Natural killer cell (primary cell): Measurements from ENCODE around the gene PIM3. TPM values are rescaled to one million over a fixed set of nuclear protein-coding genes. Genes with fewer than 3 reads are reported as not detected.

Source experiments
- ATAC-seq, 3 donors: fragments of 150-1000 bp in 2 of 3; fragments of 200-7000 bp in 1 of 3; cut with Tn5 transposase; 1 replicate in 1 of 3; 2 replicates in 2 of 3; pipeline ENCODE4 v1.10.0; 2021; ENCODE audit warnings: mild to moderate bottlenecking in 2 of 3, moderate library complexity in 2 of 3
- DNase-seq, 2 donors: peaks; one replicate each; pipeline versions ENCODE4 v3.0.0 to v3.0.0-alpha.2; 2013 to 2021; ENCODE audit warnings: mixed read lengths in 1 of 2
- H3K27ac ChIP-seq: one replicate; pipeline ENCODE4 v1.5.1; 2013; ENCODE audit warnings: mild to moderate bottlenecking, low read length
- H3K27me3 ChIP-seq: one replicate; pipeline ENCODE4 v1.6.1; 2013; ENCODE audit warnings: low read length; ENCODE audit not compliant: control insufficient read depth, insufficient read depth
- H3K36me3 ChIP-seq: one replicate; pipeline ENCODE4 v1.6.1; 2013; ENCODE audit warnings: low read length; ENCODE audit not compliant: control insufficient read depth, insufficient read depth
- H3K4me1 ChIP-seq: one replicate; pipeline ENCODE4 v1.6.1; 2013; ENCODE audit warnings: low read length; ENCODE audit not compliant: control insufficient read depth, insufficient read depth
- H3K4me3 ChIP-seq: one replicate; pipeline ENCODE4 v1.5.1; 2013; ENCODE audit warnings: low read length
- H3K9me3 ChIP-seq: one replicate; pipeline ENCODE4 v1.6.1; 2013; ENCODE audit warnings: low read length; ENCODE audit not compliant: control insufficient read depth, insufficient read depth
- H3K27ac Mint-ChIP-seq, 2 donors: one replicate each; pipeline ENCODE4 v1.8.0; 2022; ENCODE audit warnings: mild to moderate bottlenecking in 2 of 2, mixed read lengths in 2 of 2, moderate library complexity in 1 of 2
- H3K27me3 Mint-ChIP-seq, 2 donors: one replicate each; pipeline ENCODE4 v1.8.0; 2022; ENCODE audit warnings: low read depth in 2 of 2, mixed read lengths in 2 of 2
- H3K36me3 Mint-ChIP-seq: one replicate; pipeline ENCODE4 v1.8.0; 2022; ENCODE audit warnings: mixed read lengths
- H3K4me1 Mint-ChIP-seq, 2 donors: one replicate each; pipeline ENCODE4 v1.8.0; 2022; ENCODE audit warnings: mixed read lengths in 2 of 2
- H3K4me3 Mint-ChIP-seq: one replicate; pipeline ENCODE4 v1.8.0; 2022; ENCODE audit warnings: mild to moderate bottlenecking, moderate library complexity, mixed read lengths
- H3K9me3 Mint-ChIP-seq, 2 donors: one replicate each; pipeline ENCODE4 v1.8.0; 2022; ENCODE audit warnings: mixed read lengths in 2 of 2
- CTCF ChIP-seq: fragments of 200-600 bp; IDR thresholded peaks from one replicate; pipeline ENCODE4 v1.8.0; 2022; ENCODE audit warnings: antibody characterized with exemption
- WGBS: methylation state at CpG from one replicate; pipeline ENCODE4 v1.1.7; 2013; ENCODE audit warnings: missing lambda C conversion rate; ENCODE audit not compliant: insufficient coverage; 5-methylcytosine and 5-hydroxymethylcytosine counted together
- intact Hi-C: fragments of 100-400 bp; cut with micrococcal nuclease; formaldehyde crosslinking; loops from one replicate; pipeline ENCODE4 v1.14.2; 2022
- total RNA-seq, 4 donors: library from RNA; stranded (reverse); fragments of 120-200 nt in 1 of 4; gene quantifications; one replicate each; pipeline versions ENCODE4 v1.2.3 to v1.2.4, GENCODE V29; 2013 to 2022

Gene PIM3
- total RNA-seq, 3 donors from 2014 or later (not counting 1 experiment from before 2014, with no cell fraction given) = 107 to 130 (median 129) TPM

- Histone ChIP-seq H3K27me3 (no peaks in the 10 kb centered on the region), H3K4me1 (peaks cover 9% of the 10 kb centered on the region)
- no peak overlapping the region for H3K27ac Mint-ChIP-seq
These were observed 6.2 kb upstream of the PIM3 start for GRCh38 chr22:49954354-49954753.

GRCh38 chr22:49954991-49955580, 5.5 kb upstream of the PIM3 start:
- TF ChIP-seq CTCF = no peak
- ATAC-seq = no peak
- Histone ChIP-seq H3K27me3 (no peaks in the 10 kb centered on the region), H3K4me3 (no peak overlapping the region), H3K9me3 (no peaks in the 10 kb centered on the region), H3K4me1 (peaks cover 15% of the 10 kb centered on the region), H3K36me3 (no peaks in the 10 kb centered on the region), H3K27ac (no peak overlapping the region)
- Mint-ChIP-seq H3K4me3 (no peak overlapping the region), H3K4me1 (peaks cover 0 to 10% of the 10 kb centered on the region in 2 donors), H3K9me3 (no peaks in the 10 kb centered on the region), H3K27ac (no peak overlapping the region), H3K36me3 (no peaks in the 10 kb centered on the region), H3K27me3 (no peaks in the 10 kb centered on the region)
- intact Hi-C loops = no loop called here
- no peak for DNase-seq
- 89% methylated on average over 15 of the region's 15 CpGs for WGBS

More at GRCh38 chr22:49954354-49954753, 6.2 kb upstream of the PIM3 start:
- ATAC-seq (no peak), DNase-seq (no peak)
- intact Hi-C loops = no loop called here
- Histone ChIP-seq H3K36me3 (no peaks in the 10 kb centered on the region), H3K9me3 (no peaks in the 10 kb centered on the region), H3K27ac (no peak overlapping the region), H3K4me3 (no peak overlapping the region)
- TF ChIP-seq CTCF = no peak
- WGBS = 91% methylated on average over 8 of the region's 8 CpGs
- Mint-ChIP-seq H3K36me3 (no peaks in the 10 kb centered on the region), H3K27me3 (no peaks in the 10 kb centered on the region), H3K4me3 (no peak overlapping the region), H3K9me3 (no peaks in the 10 kb centered on the region), H3K4me1 (peaks cover 0 to 6% of the 10 kb centered on the region in 2 donors)

- no peak for ATAC-seq
- intact Hi-C loops = no loop called here
- Histone ChIP-seq H3K4me3 (no peak overlapping the region), H3K27me3 (no peaks in the 10 kb centered on the region), H3K36me3 (no peaks in the 10 kb centered on the region), H3K9me3 (no peaks in the 10 kb centered on the region), H3K27ac (no peak overlapping the region), H3K4me1 (peaks cover 15% of the 10 kb centered on the region)
- WGBS = 91% methylated on average over 22 of the region's 22 CpGs
- Mint-ChIP-seq H3K4me3 (no peak overlapping the region), H3K27me3 (no peaks in the 10 kb centered on the region), H3K9me3 (no peaks in the 10 kb centered on the region), H3K36me3 (no peaks in the 10 kb centered on the region), H3K27ac (no peak overlapping the region), H3K4me1 (peaks cover 0 to 10% of the 10 kb centered on the region in 2 donors)
- TF ChIP-seq CTCF = no peak
- DNase-seq = no peak
These were observed 4.8 kb upstream of the PIM3 start for GRCh38 chr22:49955581-49956417.
